B cell (primary cell): Measurements from ENCODE around the gene SLC30A3. TPM values are rescaled to one million over a fixed set of nuclear protein-coding genes. Genes with fewer than 3 reads are reported as not detected.

Source experiments
- ATAC-seq: fragments of 200-7000 bp; cut with Tn5 transposase; one replicate; pipeline ENCODE4 v1.10.0; 2021; ENCODE audit warnings: low read depth, mild to moderate bottlenecking, moderate number of reproducible peaks, moderate library complexity
- CTCF ChIA-PET: fragments of 350-600 bp; sonication (Branson Sonifier 250); formaldehyde crosslinking; loops from one replicate; lab custom pipeline; 2021; ENCODE audit warnings: antibody characterized with exemption, inconsistent platforms; lab: Charles Lee
- POLR2A ChIA-PET: fragments of 350-600 bp; sonication (Branson Sonifier 250); formaldehyde crosslinking; loops from one replicate; lab custom pipeline; 2021; ENCODE audit warnings: antibody characterized with exemption; lab: Charles Lee
- DNase-seq: peaks from one replicate; pipeline ENCODE4 v3.0.0; 2013
- H2AFZ ChIP-seq: 2 replicates; pipeline ENCODE4 v1.6.1; 2012; ENCODE audit warnings: mild to moderate bottlenecking, low read depth, low read length; ENCODE audit not compliant: insufficient read depth, poor library complexity, severe bottlenecking
- H3K27ac ChIP-seq, 2 donors: 1 replicate in 1 of 2; 2 replicates in 1 of 2; pipeline ENCODE4 v1.5.1; 2012 to 2013; ENCODE audit warnings: low read length in 2 of 2, mild to moderate bottlenecking in 2 of 2, moderate library complexity in 1 of 2
- H3K27me3 ChIP-seq, 4 experiments: fragments of 200-600 bp in 1 of 4; sonication (generic) in 1 of 4; replicated peaks in 1 of 4; 1 replicate in 2 of 4; 2 replicates in 2 of 4; pipeline versions ENCODE4 v1.6.1 to v1.7.0; 2013 to 2016; ENCODE audit warnings: low read length in 3 of 4, mild to moderate bottlenecking in 2 of 4, mixed read lengths in 1 of 4, moderate library complexity in 1 of 4; ENCODE audit not compliant: insufficient read depth in 4 of 4, control insufficient read depth in 3 of 4; ENCODE audit errors: control extremely low read depth in 1 of 4
- H3K36me3 ChIP-seq, 2 experiments: replicated peaks in 1 of 2; 1 replicate in 1 of 2; 2 replicates in 1 of 2; pipeline versions ENCODE4 v1.6.1 to v1.7.1; 2013; ENCODE audit warnings: low read length in 1 of 2; ENCODE audit not compliant: insufficient read depth in 2 of 2, control insufficient read depth in 1 of 2; ENCODE audit errors: control extremely low read depth in 1 of 2, extremely low read depth in 1 of 2
- H3K4me1 ChIP-seq, 2 donors: fragments of 200-600 bp in 1 of 2; sonication (generic) in 1 of 2; 1 replicate in 1 of 2; 2 replicates in 1 of 2; pipeline versions ENCODE4 v1.5.1 to v1.6.1; 2013 to 2017; ENCODE audit warnings: low read length in 2 of 2; ENCODE audit not compliant: control insufficient read depth in 2 of 2, insufficient read depth in 2 of 2
- H3K4me2 ChIP-seq: replicated peaks from 2 replicates; pipeline ENCODE3; 2012; ENCODE audit warnings: mild to moderate bottlenecking, low read depth, low read length; ENCODE audit not compliant: poor library complexity, severe bottlenecking
- H3K4me3 ChIP-seq, 5 experiments: fragments of 200-600 bp in 1 of 5; sonication (generic) in 1 of 5; 1 replicate in 3 of 5; 2 replicates in 2 of 5; pipeline versions ENCODE4 v1.5.1 to v1.7.0; 2011 to 2016; ENCODE audit warnings: low read length in 4 of 5, mild to moderate bottlenecking in 4 of 5, low read depth in 2 of 5, control low read depth in 1 of 5, moderate library complexity in 1 of 5; ENCODE audit not compliant: insufficient read depth in 1 of 5; ENCODE audit errors: control extremely low read depth in 1 of 5, extremely low read depth in 1 of 5
- H3K79me2 ChIP-seq: fragments of 200-600 bp; sonication (generic); one replicate; pipeline ENCODE4 v1.6.0; 2016; ENCODE audit warnings: low read length; ENCODE audit not compliant: control insufficient read depth, insufficient read depth
- H3K9ac ChIP-seq: fragments of 200-600 bp; sonication (generic); 2 replicates; pipeline ENCODE4 v1.6.1; 2017; ENCODE audit warnings: mild to moderate bottlenecking, low read length, moderate library complexity
- H3K9me3 ChIP-seq, 3 donors: one replicate each; pipeline versions ENCODE4 v1.6.1 to v1.7.1; 2013; ENCODE audit warnings: low read length in 2 of 3; ENCODE audit not compliant: control insufficient read depth in 2 of 3, insufficient read depth in 1 of 3; ENCODE audit errors: control extremely low read depth in 1 of 3
- H4K20me1 ChIP-seq: 2 replicates; pipeline ENCODE4 v1.6.0; 2012; ENCODE audit warnings: mild to moderate bottlenecking, low read length; ENCODE audit not compliant: insufficient read depth, control insufficient read depth, poor library complexity, severe bottlenecking
- H3K27ac Mint-ChIP-seq: one replicate; pipeline ENCODE4 v1.8.0; 2021; ENCODE audit warnings: mixed read lengths
- H3K27me3 Mint-ChIP-seq: one replicate; pipeline ENCODE4 v1.8.0; 2021; ENCODE audit warnings: mixed read lengths
- H3K4me1 Mint-ChIP-seq: one replicate; pipeline ENCODE4 v1.8.0; 2021; ENCODE audit warnings: mixed read lengths
- H3K4me3 Mint-ChIP-seq: one replicate; pipeline ENCODE4 v1.8.0; 2021; ENCODE audit warnings: mixed read lengths
- H3K9me3 Mint-ChIP-seq: one replicate; pipeline ENCODE4 v1.8.0; 2022; ENCODE audit warnings: mixed read lengths; ENCODE audit not compliant: insufficient read depth
- EZH2 ChIP-seq: IDR thresholded peaks from 2 replicates; pipeline ENCODE4 v1.6.1; 2012; ENCODE audit warnings: borderline replicate concordance, low read depth, mild to moderate bottlenecking, moderate library complexity, low read length; ENCODE audit not compliant: insufficient read depth, poor library complexity, severe bottlenecking
- WGBS: methylation state at CpG from one replicate; pipeline ENCODE4 v1.1.5; 2013; ENCODE audit warnings: missing lambda C conversion rate; ENCODE audit not compliant: insufficient coverage; 5-methylcytosine and 5-hydroxymethylcytosine counted together
- intact Hi-C: fragments of 100-400 bp; cut with micrococcal nuclease; formaldehyde crosslinking; loops from one replicate; pipeline ENCODE4 v1.10.0; 2022
- polyA plus RNA-seq: library from polyadenylated mRNA; depleted of rRNA; stranded (reverse); fragments of >200 nt; gene quantifications from 2 replicates; pipeline ENCODE4 v1.2.3, GENCODE V29; 2012
- total RNA-seq, 2 donors: library from RNA; stranded (reverse); fragments of 120-200 nt in 1 of 2; gene quantifications; 1 replicate in 1 of 2; 2 replicates in 1 of 2; pipeline versions ENCODE4 v1.2.3 to v1.2.4, GENCODE V29; 2013 to 2022
- TF ChIP-seq, protein P1 (sequence below): fragments of 200-600 bp; IDR thresholded peaks from one replicate; pipeline ENCODE4 v1.8.0; 2022; ENCODE audit warnings: antibody characterized with exemption, mild to moderate bottlenecking

Gene SLC30A3
- total and polyA plus RNA-seq, 2 donors (not counting 1 experiment from before 2014, with no cell fraction given) = 0.09 TPM; not detected in 1

DNA sequence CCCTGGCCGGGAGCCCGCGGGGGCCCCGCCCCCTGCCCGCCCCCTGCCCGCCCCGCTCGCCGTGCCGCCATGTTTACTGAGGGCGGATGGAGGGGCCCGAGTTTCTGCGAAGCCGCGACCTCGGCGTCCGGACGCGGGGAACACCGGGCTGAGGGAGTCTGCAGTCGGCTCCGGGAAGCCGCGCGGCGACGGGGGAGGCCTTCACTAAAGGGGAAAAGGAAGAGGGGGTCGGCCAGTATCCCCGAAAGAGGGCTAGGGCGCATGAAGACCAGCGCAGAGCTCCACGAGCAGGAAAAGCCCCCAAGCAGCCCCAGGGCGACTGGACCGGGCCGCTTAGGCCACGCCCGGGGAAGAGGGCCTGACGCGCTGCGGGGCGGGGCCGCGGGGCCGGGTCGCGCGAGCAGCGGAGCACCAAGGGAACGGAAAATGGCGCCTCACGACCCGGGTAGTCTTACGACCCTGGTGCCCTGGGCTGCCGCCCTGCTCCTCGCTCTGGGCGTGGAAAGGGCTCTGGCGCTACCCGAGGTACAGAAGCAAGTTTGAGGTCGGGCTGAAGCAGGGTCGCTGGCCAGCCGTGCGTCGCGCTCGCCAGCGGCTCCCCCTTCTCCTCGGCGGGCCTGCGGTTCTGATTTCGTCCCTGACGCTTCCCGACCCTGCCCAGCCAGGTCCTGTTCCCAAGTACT, 50.8 kb downstream of the SLC30A3 start, which contains the start of the genes ATRAID and SLC5A6:
ATRAID (plus strand) TSS at position 99 of the 683 bp plus-strand sequence; CDS start at position 427, 328 bp downstream.
SLC5A6 (minus strand) TSS at position 326 of the 683 bp plus-strand sequence. CDS start 4,618 bp downstream, outside the sequence.
- peak within 1 kb of the TSS; percentile 86 for H3K4me3 Mint-ChIP-seq
- ATAC-seq (peak; percentile 90), DNase-seq (peak; percentile 95)
- Histone ChIP-seq H4K20me1 (no peaks in the 10 kb centered on the region), H3K4me1 (peaks cover 18 to 20% of the 10 kb centered on the region in 2 donors), H3K27me3 (no peaks in the 10 kb centered on the region), H3K9me3 (no peaks in the 10 kb centered on the region), H3K36me3 (peaks cover 0 to 21% of the 10 kb centered on the region in 2 experiments), H3K4me2 (peak within 1 kb of the TSS; percentile 82), H3K9ac (peak within 1 kb of the TSS; percentile 99), H3K79me2 (peaks cover 19% of the 10 kb centered on the region), H3K27ac (peak within 1 kb of the TSS; percentile 100), H2AFZ (peak within 1 kb of the TSS; percentile 83), H3K4me3 (peak within 1 kb of the TSS; percentile 72 to 100 (median 90))
- no peaks in the 10 kb centered on the region for H3K9me3 Mint-ChIP-seq
- peak within 1 kb of the TSS; percentile 92 for H3K27ac Mint-ChIP-seq
- POLR2A ChIA-PET = interaction anchor here (0.5 to 1.5 kb wide), 11 partner anchors 8 to 169 kb away, joined by 3 to 15 read pairs (median 5); partner anchors contain the start of genes ABHD1, GTF3C2, OST4 and PREB
- intact Hi-C loops = loop anchor here (1.0 to 10.0 kb wide), 9 partner anchors 51 to 425 kb away; partner anchors contain the start of genes CENPA, EIF2B4, MAPRE3 and PPM1G
- H3K4me1 Mint-ChIP-seq = peaks cover 34% of the 10 kb centered on the region
- WGBS = under 1% methylated on average over 73 of the region's 73 CpGs
- no peaks in the 10 kb centered on the region for H3K27me3 Mint-ChIP-seq
- CTCF ChIA-PET = interaction anchor here (1.0 to 1.5 kb wide), 3 partner anchors 52 to 131 kb away, joined by 3 to 5 read pairs (median 3); no protein-coding TSS in a partner anchor
- TF ChIP-seq EZH2 = no peak
- TF ChIP-seq, protein P1, sequence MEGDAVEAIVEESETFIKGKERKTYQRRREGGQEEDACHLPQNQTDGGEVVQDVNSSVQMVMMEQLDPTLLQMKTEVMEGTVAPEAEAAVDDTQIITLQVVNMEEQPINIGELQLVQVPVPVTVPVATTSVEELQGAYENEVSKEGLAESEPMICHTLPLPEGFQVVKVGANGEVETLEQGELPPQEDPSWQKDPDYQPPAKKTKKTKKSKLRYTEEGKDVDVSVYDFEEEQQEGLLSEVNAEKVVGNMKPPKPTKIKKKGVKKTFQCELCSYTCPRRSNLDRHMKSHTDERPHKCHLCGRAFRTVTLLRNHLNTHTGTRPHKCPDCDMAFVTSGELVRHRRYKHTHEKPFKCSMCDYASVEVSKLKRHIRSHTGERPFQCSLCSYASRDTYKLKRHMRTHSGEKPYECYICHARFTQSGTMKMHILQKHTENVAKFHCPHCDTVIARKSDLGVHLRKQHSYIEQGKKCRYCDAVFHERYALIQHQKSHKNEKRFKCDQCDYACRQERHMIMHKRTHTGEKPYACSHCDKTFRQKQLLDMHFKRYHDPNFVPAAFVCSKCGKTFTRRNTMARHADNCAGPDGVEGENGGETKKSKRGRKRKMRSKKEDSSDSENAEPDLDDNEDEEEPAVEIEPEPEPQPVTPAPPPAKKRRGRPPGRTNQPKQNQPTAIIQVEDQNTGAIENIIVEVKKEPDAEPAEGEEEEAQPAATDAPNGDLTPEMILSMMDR = no peak
